Activated CD8-positive, alpha-beta memory T cell treated with anti-CD3 and anti-CD28 coated beads, Interleukin-2, amount 10 ng/mL, durations not matched to agents 7 days and 5 days (primary cell): Measurements from ENCODE around the gene RAD9A. TPM values are rescaled to one million over a fixed set of nuclear protein-coding genes. Genes with fewer than 3 reads are reported as not detected.
A peak's percentile ranks its signal among the peaks of the same experiment; 100 is the strongest.

Experiments
- ATAC-seq: fragments of 150-1000 bp; cut with Tn5 transposase; one replicate; pipeline ENCODE4 v1.10.0; 2021; ENCODE audit warnings: moderate library complexity
- CTCF ChIA-PET: fragments of 350-600 bp; sonication (Branson Sonifier 250); formaldehyde crosslinking; loops from one replicate; lab custom pipeline; 2021; ENCODE audit warnings: antibody characterized with exemption; lab: Charles Lee
- DNase-seq: peaks from one replicate; pipeline ENCODE4 v3.0.0-alpha.2; 2020
- H3K27ac Mint-ChIP-seq: one replicate; pipeline ENCODE4 v1.8.0; 2021; ENCODE audit warnings: mild to moderate bottlenecking, mixed read lengths
- H3K27me3 Mint-ChIP-seq: one replicate; pipeline ENCODE4 v1.8.0; 2021; ENCODE audit warnings: mixed read lengths
- H3K36me3 Mint-ChIP-seq: one replicate; pipeline ENCODE4 v1.8.0; 2021; ENCODE audit warnings: mild to moderate bottlenecking, mixed read lengths
- H3K4me1 Mint-ChIP-seq: one replicate; pipeline ENCODE4 v1.8.0; 2021; ENCODE audit warnings: mixed read lengths
- H3K4me3 Mint-ChIP-seq: one replicate; pipeline ENCODE4 v1.8.0; 2021; ENCODE audit warnings: mild to moderate bottlenecking, moderate library complexity, mixed read lengths
- H3K9me3 Mint-ChIP-seq: one replicate; pipeline ENCODE4 v1.8.0; 2022; ENCODE audit warnings: low read depth, mixed read lengths
- total RNA-seq, 2 experiments: library from RNA; stranded (reverse); gene quantifications; one replicate each; pipeline ENCODE4 v1.2.3, GENCODE V29; 2021

RAD9A gene
- total RNA-seq, 2 experiments from 2014 or later, result 49.6 to 80.5 TPM

DNA sequence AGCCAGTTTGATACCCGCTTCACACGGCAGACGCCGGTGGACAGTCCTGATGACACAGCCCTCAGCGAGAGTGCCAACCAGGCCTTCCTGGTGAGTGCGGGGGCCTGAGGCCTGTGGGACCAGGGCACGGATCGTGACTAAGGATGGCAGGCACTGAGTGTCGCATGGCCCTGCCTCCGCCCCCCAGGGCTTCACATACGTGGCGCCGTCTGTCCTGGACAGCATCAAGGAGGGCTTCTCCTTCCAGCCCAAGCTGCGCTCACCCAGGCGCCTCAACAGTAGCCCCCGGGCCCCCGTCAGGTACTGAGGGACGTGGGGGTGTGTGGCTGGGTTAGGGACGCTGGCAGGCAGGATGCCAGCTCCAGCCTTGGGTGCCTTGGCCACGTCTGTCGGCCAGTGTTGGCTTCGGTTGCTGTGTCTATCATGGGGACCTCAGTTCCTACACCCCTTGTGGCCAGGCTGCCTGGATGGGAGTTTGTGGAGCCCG, 42.7 kb downstream of the RAD9A start:
- no peaks in the 10 kb centered on the region for H3K27me3 Mint-ChIP-seq
- ATAC-seq, result no peak
- DNase-seq, result peak; percentile 57
- H3K4me3 Mint-ChIP-seq, result peak overlapping the region; percentile 95
- CTCF ChIA-PET, result interaction anchor here (0.6 to 8.0 kb wide), 3 partner anchors 14 to 160 kb away, joined by 3 to 96 read pairs (median 4); partner anchors contain the start of genes PPP1CA and TBC1D10C
- H3K9me3 Mint-ChIP-seq, result no peaks in the 10 kb centered on the region
- H3K27ac Mint-ChIP-seq, result peak overlapping the region; percentile 78
- peaks cover 56% of the 10 kb centered on the region for H3K4me1 Mint-ChIP-seq
- peaks cover 42% of the 10 kb centered on the region for H3K36me3 Mint-ChIP-seq

GRCh38 chr11:67435031-67435726, 43.4 kb downstream of the RAD9A start:
- peak; percentile 58 for DNase-seq
- H3K9me3 Mint-ChIP-seq, result no peaks in the 10 kb centered on the region
- no peaks in the 10 kb centered on the region for H3K27me3 Mint-ChIP-seq
- CTCF ChIA-PET, result interaction anchor here (1.0 to 8.0 kb wide), 3 partner anchors 15 to 32 kb away, joined by 3 to 96 read pairs (median 32); partner anchors contain the start of genes PPP1CA and TBC1D10C
- no peak for ATAC-seq
- H3K36me3 Mint-ChIP-seq, result peaks cover 42% of the 10 kb centered on the region
- H3K4me3 Mint-ChIP-seq, result peak overlapping the region; percentile 95
- H3K27ac Mint-ChIP-seq, result peak overlapping the region; percentile 91
- H3K4me1 Mint-ChIP-seq, result peaks cover 58% of the 10 kb centered on the region

DNA sequence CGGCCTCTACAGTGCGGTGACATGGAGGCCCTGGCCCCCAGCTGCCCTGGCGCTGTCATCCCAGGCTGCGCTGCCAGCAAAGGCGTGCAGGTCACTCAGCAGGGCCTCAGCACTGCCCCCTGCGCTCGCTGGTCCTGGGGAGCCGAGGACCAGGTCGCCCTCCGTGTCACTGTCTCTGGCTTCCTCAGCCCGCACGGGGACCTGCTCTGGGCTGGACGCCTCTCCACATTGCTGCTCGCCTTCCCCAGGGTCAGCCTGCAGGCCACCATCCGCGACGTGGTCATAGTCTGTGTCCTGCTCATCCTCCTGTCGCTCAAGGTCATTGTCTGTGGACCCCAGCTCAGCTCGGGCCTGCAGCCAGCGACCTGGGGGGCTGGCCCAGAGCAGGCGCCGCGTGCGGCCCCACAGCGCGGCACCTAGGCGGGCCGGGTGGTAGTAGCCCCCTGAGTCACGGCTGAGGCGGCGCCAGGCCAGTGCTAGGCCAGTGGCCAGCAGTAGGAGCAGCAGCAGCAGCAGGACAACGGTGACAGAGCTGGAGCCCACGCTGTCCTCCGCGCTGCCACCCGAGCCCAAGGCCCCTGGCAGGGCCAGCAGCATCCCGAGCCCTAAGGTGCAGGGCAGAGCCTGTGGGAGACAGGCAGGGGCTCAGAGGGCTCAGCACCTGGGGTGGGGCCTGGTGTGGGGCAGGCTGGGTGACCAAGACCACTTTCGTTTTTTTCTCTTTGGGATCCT, 44.1 kb downstream of the RAD9A start:
- no peak for DNase-seq
- peak; percentile 7 for ATAC-seq
- Mint-ChIP-seq H3K27me3 (no peaks in the 10 kb centered on the region), H3K36me3 (peaks cover 38% of the 10 kb centered on the region), H3K9me3 (no peaks in the 10 kb centered on the region), H3K27ac (peak overlapping the region; percentile 91), H3K4me1 (peaks cover 61% of the 10 kb centered on the region), H3K4me3 (peak overlapping the region; percentile 95)
- CTCF ChIA-PET, result interaction anchor here (1.1 to 8.0 kb wide), 5 partner anchors 28 to 70 kb away, joined by 3 to 96 read pairs (median 12); partner anchors contain the start of genes PITPNM1, PPP1CA and TBC1D10C

DNA sequence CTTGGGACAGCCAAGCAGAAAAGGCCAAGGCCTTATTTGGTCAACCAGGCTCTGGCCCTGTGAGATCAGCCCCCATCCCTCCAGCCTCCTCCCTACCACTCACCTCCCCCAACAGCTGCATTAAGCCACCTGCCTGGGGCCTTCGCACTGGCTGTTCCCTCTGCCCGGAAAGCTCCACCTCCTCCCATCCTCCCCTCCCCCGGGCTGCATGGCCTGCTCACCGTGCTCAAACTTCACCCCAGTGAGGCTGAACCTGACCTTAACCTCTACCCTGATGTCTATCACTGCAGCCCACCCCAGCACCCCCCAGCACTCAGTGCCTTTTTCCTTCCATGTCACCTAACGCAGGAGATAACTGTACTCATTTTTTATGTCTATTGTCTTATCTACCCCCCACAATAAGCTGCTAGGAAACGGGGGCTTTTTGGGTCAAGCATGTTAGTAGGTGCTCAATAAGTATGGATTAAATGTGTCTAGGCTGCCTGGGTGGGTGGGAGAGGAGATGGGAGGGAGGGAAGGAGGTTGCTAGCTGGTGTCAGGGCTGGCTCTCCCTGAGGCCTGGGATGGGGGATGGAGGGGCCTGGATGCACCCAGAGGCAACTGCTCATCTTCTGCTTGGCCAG, 44.8 kb downstream of the RAD9A start:
- peak; percentile 91 for DNase-seq
- no peaks in the 10 kb centered on the region for H3K9me3 Mint-ChIP-seq
- ATAC-seq, result peak; percentile 46
- peak overlapping the region; percentile 95 for H3K4me3 Mint-ChIP-seq
- H3K27me3 Mint-ChIP-seq, result no peaks in the 10 kb centered on the region
- CTCF ChIA-PET, result interaction anchor here (0.9 to 8.0 kb wide), 12 partner anchors 13 to 84 kb away, joined by 3 to 96 read pairs (median 8); partner anchors contain the start of genes AIP, PITPNM1, PPP1CA and TBC1D10C
- H3K27ac Mint-ChIP-seq, result peak overlapping the region; percentile 91
- H3K36me3 Mint-ChIP-seq, result peaks cover 37% of the 10 kb centered on the region
- peaks cover 65% of the 10 kb centered on the region for H3K4me1 Mint-ChIP-seq

DNA sequence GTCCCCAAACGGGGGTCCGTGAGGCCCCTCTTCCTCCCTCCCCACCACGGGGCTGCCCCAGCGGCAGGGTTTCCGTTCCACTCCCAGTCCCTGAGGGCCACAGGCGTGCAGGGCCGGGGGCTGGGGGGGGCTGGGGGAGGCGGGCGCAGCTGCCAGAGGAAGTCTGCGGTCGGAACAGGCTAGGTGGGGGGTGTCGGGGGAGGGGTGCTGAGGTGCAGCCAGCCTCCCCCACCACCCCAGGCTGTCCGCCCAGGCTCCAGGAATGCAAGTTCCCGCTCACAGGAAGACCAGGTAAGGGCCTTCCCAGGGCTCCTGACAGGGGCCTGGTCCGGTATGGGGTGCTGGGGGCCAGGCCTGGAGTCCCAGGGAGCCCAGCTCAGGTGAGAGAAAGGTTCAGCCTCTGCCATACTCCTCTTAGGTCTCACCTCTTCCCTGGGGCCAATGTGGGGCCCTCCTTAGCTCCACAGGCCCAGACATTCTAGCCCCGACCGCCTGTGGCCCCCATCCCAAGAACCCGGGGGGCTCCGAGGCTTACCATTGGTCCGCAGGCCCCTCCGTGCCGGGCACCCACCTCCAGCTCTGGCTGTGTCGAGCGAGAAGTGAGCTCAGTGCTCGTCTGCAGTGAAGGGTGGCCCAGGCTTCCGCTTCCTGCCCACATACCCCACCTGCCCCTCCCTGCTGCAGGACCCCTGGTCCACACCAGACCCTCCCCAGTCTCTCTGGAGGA, 45.5 kb downstream of the RAD9A start, which contains the start of gene PTPRCAP:
PTPRCAP (minus strand) TSS at position 601 of the 727 bp plus-strand sequence; CDS start at position 538, 63 bp downstream.
- CTCF ChIA-PET, result interaction anchor here (0.7 to 8.0 kb wide), 20 partner anchors 9 to 120 kb away, joined by 3 to 96 read pairs (median 6); partner anchors contain the start of genes AIP, PITPNM1, PPP1CA and RAD9A
- ATAC-seq (peak; percentile 46), DNase-seq (peak; percentile 90)
- peak within 1 kb of the TSS; percentile 91 for H3K27ac Mint-ChIP-seq
- H3K36me3 Mint-ChIP-seq, result peaks cover 30% of the 10 kb centered on the region
- H3K4me1 Mint-ChIP-seq, result peaks cover 64% of the 10 kb centered on the region
- H3K27me3 Mint-ChIP-seq, result no peaks in the 10 kb centered on the region
- no peaks in the 10 kb centered on the region for H3K9me3 Mint-ChIP-seq
- peak within 1 kb of the TSS; percentile 95 for H3K4me3 Mint-ChIP-seq

GRCh38 chr11:67437809-67438157, 46.0 kb downstream of the RAD9A start:
- DNase-seq, result no peak
- no peak for ATAC-seq
- H3K27me3 Mint-ChIP-seq, result no peaks in the 10 kb centered on the region
- H3K4me3 Mint-ChIP-seq, result peak overlapping the region; percentile 95
- peaks cover 30% of the 10 kb centered on the region for H3K36me3 Mint-ChIP-seq
- peaks cover 62% of the 10 kb centered on the region for H3K4me1 Mint-ChIP-seq
- peak overlapping the region; percentile 91 for H3K27ac Mint-ChIP-seq
- H3K9me3 Mint-ChIP-seq, result no peaks in the 10 kb centered on the region
- CTCF ChIA-PET, result interaction anchor here (0.7 to 8.0 kb wide), 20 partner anchors 10 to 120 kb away, joined by 3 to 96 read pairs (median 6); partner anchors contain the start of genes AIP, PITPNM1, PPP1CA and RAD9A

DNA sequence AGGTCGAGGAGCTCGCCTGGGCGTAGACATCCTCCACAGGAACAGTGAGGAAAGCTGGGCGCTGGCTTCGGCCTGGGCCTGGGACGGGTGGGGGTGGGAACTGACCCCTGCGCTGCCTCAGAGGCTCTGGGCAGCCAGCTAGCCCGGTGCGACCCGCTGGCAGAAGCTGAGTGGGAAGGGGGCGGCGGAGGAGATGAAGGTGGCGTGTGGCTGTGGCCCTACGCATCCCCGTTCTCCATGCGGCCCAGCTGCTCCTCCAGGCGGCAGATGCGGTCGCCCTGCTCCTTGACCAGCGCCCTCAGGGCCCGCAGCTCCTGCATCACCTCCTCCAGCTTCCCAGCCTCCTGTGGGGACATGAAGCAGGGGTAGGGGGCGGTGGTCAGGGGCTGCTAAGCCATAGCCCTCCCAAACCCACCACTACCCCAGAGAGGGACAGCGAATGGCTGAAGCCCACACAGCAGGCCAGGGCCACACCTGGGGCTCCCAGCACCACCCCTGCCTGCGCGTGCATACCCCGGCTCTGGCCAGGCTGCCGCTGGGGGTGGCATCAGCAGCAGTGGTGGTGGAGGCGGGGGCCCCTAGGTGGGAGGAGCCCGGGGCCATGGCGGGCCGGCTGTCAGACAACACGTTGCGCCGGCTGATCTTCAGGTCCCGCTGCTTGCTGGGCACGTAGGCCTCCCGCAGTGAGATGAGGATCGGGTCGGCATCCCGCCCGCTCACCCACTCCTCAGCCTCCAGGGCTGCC, 46.5 kb downstream of the RAD9A start:
- peaks cover 30% of the 10 kb centered on the region for H3K36me3 Mint-ChIP-seq
- ATAC-seq, result peak; percentile 61
- CTCF ChIA-PET, result interaction anchor here (0.7 to 8.0 kb wide), 22 partner anchors 10 to 121 kb away, joined by 3 to 96 read pairs (median 5); partner anchors contain the start of genes AIP, PPP1CA, RAD9A and RPS6KB2
- DNase-seq, result peak; percentile 91
- H3K9me3 Mint-ChIP-seq, result no peaks in the 10 kb centered on the region
- peak overlapping the region; percentile 93 for H3K27ac Mint-ChIP-seq
- peaks cover 57% of the 10 kb centered on the region for H3K4me1 Mint-ChIP-seq
- no peaks in the 10 kb centered on the region for H3K27me3 Mint-ChIP-seq
- H3K4me3 Mint-ChIP-seq, result peak overlapping the region; percentile 95

GRCh38 chr11:67439321-67440228, 47.8 kb downstream of the RAD9A start:
- CTCF ChIA-PET, result interaction anchor here (0.9 to 8.0 kb wide), 13 partner anchors 11 to 78 kb away, joined by 3 to 96 read pairs (median 4); partner anchors contain the start of genes GPR152, PPP1CA, RPS6KB2 and TBC1D10C
- H3K4me1 Mint-ChIP-seq, result peaks cover 54% of the 10 kb centered on the region
- peaks cover 23% of the 10 kb centered on the region for H3K36me3 Mint-ChIP-seq
- no peaks in the 10 kb centered on the region for H3K27me3 Mint-ChIP-seq
- ATAC-seq, result no peak
- no peaks in the 10 kb centered on the region for H3K9me3 Mint-ChIP-seq
- peak overlapping the region; percentile 95 for H3K4me3 Mint-ChIP-seq
- peak; percentile 59 for DNase-seq
- peak overlapping the region; percentile 93 for H3K27ac Mint-ChIP-seq

DNA sequence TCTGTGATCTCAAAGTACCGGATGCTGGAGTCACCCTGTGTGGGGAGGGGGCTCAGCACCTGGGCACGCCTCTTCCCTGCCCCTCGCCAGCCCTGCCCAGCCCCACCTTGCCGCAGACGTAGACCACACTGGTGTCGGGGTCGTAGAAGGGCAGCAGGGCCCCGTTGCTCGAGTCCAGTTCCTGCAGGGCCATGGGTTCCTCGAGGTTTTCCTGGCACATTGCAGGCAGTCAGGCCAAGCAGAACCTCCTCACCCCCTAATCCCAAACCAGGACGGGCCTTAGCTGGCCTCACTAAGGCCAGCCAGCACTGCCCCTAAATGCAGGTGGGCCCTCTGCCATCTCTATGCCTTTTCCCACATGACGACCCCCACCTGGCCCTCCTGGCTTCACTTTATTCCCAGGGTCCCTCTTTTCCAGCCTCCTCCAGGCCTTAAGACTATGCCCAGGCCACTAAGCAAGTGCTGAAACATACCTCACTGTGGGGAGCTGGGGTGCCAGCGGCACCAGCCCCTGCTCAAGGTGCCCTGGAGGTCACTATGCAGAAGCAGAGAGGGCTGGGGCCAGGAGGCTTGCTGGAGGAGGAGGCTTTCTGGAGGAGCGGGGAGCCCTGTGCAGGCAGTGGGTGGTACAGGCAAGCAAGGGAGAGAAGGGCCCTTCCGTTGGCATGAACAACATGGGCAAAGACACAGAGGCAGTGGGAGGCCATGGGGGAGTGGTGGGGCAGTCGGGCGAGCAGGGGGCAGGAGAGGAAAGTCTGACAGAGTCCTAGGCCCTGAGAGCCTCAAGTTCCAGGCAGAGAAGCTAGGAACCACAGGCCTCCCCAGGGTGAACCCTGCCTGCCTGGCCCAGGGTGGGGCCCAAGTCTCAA, 48.7 kb downstream of the RAD9A start:
- H3K4me3 Mint-ChIP-seq, result peak overlapping the region; percentile 95
- DNase-seq (no peak), ATAC-seq (no peak)
- H3K27ac Mint-ChIP-seq, result peak overlapping the region; percentile 93
- peaks cover 19% of the 10 kb centered on the region for H3K36me3 Mint-ChIP-seq
- no peaks in the 10 kb centered on the region for H3K9me3 Mint-ChIP-seq
- peaks cover 58% of the 10 kb centered on the region for H3K4me1 Mint-ChIP-seq
- CTCF ChIA-PET, result interaction anchor here (1.2 to 1.9 kb wide), 3 partner anchors 12 to 39 kb away, joined by 3 to 8 read pairs (median 5); partner anchors contain the start of genes GPR152, PPP1CA and RPS6KB2
- H3K27me3 Mint-ChIP-seq, result no peaks in the 10 kb centered on the region

GRCh38 chr11:67441098-67441563, 49.3 kb downstream of the RAD9A start:
- Mint-ChIP-seq H3K9me3 (no peaks in the 10 kb centered on the region), H3K36me3 (peaks cover 13% of the 10 kb centered on the region)
- CTCF ChIA-PET, result interaction anchor here (0.6 to 1.9 kb wide), 2 partner anchors 12 to 40 kb away, joined by 3 to 8 read pairs; partner anchors contain the start of gene PPP1CA

More at GRCh38 chr11:67441098-67441563, 49.3 kb downstream of the RAD9A start:
- Mint-ChIP-seq H3K4me3 (peak overlapping the region; percentile 8), H3K27me3 (no peaks in the 10 kb centered on the region), H3K4me1 (peaks cover 61% of the 10 kb centered on the region), H3K27ac (peak overlapping the region; percentile 29)
- DNase-seq (no peak), ATAC-seq (no peak)
